CD4-positive, alpha-beta T cell treated with Interleukin-4 for 4 hours (primary cell): ENCODE data around the gene TMEM31.
"Not testable (repeated sequence)": the region's sequence is repeated elsewhere in the genome, so short reads cannot be mapped to it uniquely, and the experiment has no call there.

Experiments
- DNase-seq: peaks from one replicate; pipeline ENCODE4 v3.0.0-alpha.2; 2020

Gene TMEM31

DNA sequence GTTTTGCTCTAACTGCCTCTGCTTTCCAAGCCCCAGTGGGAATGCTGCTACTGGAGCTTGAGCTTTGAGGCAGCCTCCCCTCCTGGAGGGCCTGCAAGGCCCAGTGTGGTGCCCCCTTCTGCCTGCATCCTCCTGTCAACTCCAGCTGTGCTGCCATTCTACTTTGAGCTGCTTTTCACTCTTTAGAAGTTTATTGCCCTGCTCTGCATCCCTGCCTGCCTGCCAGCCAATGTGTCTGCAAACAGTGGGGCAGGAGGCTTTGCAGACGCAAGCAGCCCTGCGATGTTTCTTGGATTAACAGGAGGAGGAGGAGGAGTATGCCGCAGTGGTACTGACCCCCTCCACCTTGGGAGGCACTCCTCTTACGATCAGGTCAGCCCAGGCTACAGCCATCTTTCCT lies 16.4 kb downstream of the TMEM31 start:
- no peak for DNase-seq

DNA sequence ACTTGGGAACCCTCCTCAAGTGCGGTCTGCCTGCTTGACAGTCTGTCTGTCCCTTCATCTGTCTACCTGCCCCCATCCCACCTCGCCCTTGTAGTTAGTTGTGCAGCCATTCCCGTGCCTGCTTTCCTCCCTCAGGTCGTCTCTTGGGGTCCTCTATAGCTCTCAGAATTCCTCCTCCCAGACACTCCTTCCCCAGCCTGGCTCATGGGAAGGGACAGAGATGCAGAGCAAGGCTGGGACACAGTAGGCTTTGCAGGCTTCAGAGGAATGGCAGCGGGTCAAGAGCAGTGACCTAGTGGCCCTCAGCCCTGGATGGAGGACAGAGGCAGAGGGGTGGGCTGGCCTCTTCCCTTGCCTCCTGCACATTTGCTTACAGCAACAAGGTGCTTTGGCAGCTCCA lies 18.3 kb downstream of the TMEM31 start:
- DNase-seq = no peak

DNA sequence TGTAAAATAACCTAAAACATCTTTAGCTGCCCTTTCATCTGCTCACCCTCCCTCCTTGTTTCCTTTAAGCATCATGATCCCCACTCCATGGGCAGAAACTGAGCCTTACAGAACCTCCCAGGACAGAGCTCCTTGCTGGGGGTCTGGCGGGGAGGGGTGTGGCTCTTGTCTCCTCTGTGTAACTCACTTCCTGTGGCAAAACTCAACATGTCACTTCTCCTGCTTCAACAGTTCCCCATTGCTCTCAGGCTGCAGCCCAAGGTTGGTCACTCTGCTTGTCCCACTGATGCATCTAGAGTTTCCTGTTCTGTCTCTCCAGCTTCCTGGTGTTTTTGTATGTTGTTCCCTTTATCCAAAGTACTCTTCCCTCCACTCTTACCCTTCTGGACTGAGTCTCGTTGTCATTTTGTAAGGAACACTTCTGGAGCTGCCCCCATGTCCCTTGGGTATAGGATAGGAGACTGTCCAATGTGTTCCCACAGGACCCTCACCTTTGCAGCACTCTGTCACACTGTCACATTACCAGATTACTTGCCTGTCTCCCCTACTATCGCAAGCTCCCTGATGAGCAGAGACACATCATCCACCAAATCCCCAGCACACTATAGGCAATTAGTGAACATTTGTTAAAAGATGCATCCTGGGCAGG lies 19.6 kb downstream of the TMEM31 start:
- DNase-seq = no peak

GRCh38 chrX:103730796-103731493 lies 20.2 kb downstream of the TMEM31 start:
- DNase-seq = no peak

GRCh38 chrX:103733017-103733416 lies 22.3 kb downstream of the TMEM31 start:
- no peak for DNase-seq

DNA sequence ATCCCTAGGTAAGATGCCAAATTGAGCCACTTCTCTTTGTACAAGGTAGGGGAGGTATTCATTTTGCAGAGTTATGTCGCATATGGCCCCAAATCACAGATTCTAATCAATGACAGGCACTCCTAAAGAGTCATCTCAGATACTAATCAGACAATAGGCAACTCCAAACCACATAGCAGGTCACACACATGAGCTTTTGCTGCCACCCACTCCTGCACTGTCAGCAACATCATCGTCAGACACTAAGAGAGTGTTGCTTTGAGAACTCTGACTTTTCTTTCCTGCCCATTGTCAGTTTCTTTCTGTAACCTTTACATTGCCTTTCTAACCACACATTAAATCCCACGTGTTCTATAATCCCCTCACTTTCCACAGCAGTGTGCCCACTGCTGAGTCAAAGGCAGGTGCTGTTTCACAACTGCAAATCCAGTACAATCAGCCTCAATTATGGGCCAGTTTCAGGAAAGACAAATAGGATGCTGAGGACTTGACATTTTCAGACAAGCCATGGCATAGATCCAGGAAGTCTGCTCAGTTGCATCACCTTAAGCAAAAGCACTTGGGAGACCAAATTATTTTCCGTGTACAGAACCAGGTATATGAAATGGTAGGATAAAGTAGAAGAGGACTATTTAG lies 23.5 kb downstream of the TMEM31 start:
- DNase-seq = no peak

GRCh38 chrX:103737696-103738095 lies 27.0 kb downstream of the TMEM31 start:
- DNase-seq = no peak

DNA sequence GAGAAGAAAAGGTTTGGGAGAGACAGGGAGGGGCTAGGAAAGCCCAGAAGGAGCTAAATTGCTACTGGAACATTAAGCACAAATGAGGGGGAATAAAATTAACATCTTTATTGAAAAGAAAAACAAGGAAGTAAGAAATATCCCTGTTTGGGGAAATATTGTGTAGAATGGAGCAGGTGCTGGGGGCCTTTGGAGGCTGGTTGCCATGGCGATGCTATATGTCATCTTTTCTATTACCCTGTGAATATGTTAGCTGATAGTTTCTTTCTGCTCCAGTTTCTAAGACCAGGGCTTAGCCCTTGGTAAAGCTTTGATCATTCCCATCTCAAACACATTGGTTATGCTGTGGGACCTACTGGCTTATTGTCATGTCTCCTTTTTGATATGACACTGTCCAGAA lies 28.7 kb downstream of the TMEM31 start:
- DNase-seq = no peak

DNA sequence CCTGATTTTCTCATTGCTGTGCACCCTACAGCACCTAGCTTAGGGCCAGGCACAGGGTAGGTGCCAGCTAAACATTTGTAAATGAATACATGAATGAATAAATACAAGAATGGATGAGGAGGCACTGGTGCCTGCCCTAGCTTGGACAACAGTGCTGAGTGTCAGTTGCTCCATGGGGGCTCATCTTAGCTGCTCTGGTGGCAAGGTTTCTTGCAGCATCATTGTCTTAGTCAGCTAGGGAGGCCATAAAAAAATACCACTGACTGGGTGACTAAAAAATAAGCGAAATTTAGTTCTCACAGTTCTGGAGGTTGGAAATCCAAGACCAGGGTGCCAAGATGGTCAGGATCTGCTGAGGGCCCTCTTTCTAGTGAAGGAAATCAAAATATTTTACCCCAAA lies 31.2 kb downstream of the TMEM31 start:
- DNase-seq = no peak

DNA sequence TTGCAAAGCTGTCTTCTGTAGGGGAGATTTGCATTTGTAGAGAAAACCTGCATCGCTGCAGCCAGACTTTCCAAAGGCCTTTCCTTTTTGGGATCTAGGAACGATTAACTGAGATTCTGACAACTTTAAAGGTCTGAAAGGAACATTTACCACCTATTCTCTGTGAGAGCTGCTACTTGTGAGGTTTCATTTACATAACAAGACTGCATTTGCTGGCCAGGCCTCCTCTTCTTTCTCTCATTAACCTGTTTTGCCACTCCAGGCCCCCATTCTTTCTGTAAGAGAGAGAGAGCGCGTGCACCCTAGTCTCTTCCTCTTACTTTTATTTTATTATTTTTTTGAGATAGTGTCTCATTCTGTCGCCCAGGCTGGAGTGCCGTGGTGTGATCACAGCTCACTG lies 31.6 kb downstream of the TMEM31 start:
- no peak for DNase-seq

DNA sequence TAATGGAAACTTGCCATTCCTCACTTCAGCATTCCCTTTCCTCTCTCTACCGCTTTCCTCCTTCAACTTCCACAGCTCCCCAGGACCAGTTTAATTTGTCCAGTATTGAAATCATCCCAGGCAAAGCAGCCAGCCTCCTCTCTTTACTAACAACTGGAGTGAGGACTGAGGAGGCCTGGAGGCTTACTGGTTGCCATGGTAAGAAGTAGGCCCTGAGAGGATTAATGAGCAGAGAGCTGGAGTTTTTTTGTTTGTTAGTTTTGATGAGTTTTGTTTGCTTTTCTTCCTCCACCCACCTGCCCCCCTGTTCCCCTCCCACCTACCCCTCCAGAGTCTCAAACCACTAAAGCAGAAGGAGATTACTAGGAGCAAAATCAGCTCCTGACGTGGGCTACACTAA lies 36.5 kb downstream of the TMEM31 start:
- no peak for DNase-seq

DNA sequence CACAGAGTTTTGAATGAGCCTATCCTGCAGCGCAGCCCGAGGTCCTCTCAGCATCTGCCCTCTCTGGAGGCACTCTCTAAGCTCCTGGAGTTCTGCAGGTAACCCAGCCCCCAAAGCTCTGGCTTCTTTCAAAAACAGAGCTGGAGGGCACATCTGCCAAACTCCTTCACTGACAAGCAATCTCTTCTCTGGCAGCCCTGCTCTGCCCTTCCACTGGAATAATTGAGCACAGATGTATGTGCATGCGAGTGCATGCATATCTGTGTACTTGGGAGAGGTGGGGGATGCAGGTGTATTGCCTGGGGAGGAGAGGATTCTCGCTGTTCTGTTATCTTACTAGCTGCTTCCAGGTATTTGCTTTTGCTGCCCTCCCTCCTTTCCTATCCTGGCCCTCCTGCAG lies 43.7 kb downstream of the TMEM31 start:
- no peak for DNase-seq

DNA sequence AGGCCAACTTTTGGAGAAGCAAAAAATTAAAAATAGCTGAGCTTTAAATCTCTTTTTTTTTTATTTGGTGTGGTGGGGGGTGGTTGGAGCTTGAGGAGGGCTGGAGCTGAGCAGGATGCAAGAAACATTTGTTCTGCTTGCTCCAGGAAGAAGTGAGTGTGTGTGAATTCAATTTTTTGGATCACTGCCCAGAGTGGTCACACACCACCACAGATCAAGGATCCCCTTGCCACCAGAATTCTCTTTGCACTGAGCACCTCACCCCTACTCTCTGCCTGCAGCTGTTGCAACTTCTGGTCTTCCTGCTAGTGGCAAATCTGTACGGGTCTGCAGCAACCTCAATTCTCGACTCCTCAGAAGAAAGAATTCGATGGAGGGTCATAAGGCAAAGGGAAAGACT lies 46.0 kb downstream of the TMEM31 start:
- DNase-seq = no peak

GRCh38 chrX:103758555-103758954 lies 47.8 kb downstream of the TMEM31 start:
- no peak for DNase-seq

- not testable (repeated sequence) for DNase-seq
Observed at GRCh38 chrX:103763541-103763940, 52.8 kb downstream of the TMEM31 start.
